GM18505 (cell line): Measurements from ENCODE around the gene RDX.

Source experiments
- ATAC-seq: cut with Tn5 transposase; IDR thresholded peaks from one replicate; pipeline ENCODE4 v1.9.1; 2021; ENCODE audit not compliant: unreplicated experiment
- POLR2A ChIP-seq: IDR thresholded peaks from 4 replicates; pipeline ENCODE4 v1.6.1; 2011; ENCODE audit warnings: borderline replicate concordance; ENCODE audit not compliant: insufficient read depth, insufficient read length; ENCODE audit errors: extremely low read depth

Gene RDX

GRCh38 chr11:110174645-110175310 is 121.6 kb downstream of the RDX start:
- ATAC-seq = no peak
- no peak for TF ChIP-seq POLR2A

- TF ChIP-seq POLR2A = no peak
- peak; percentile 75 for ATAC-seq
Measured at GRCh38 chr11:110173811-110174644, 122.4 kb downstream of the RDX start.

- no peak for TF ChIP-seq POLR2A
- no peak for ATAC-seq
Measured at GRCh38 chr11:110172468-110173065, 123.8 kb downstream of the RDX start.

- TF ChIP-seq POLR2A = no peak
- no peak for ATAC-seq
Measured at GRCh38 chr11:110169738-110170137, 126.7 kb downstream of the RDX start.

- no peak for TF ChIP-seq POLR2A
- no peak for ATAC-seq
Measured at GRCh38 chr11:110168033-110168803, 128.2 kb downstream of the RDX start.

- TF ChIP-seq POLR2A = no peak
- ATAC-seq = no peak
Measured at GRCh38 chr11:110165039-110165925, 131.1 kb downstream of the RDX start.

- no peak for ATAC-seq
- TF ChIP-seq POLR2A = no peak
Measured at GRCh38 chr11:110162216-110162615, 134.2 kb downstream of the RDX start.

- ATAC-seq = no peak
- no peak for TF ChIP-seq POLR2A
Measured at GRCh38 chr11:110161061-110161460, 135.4 kb downstream of the RDX start.

GRCh38 chr11:110160437-110160836 is 136.0 kb downstream of the RDX start:
- no peak for TF ChIP-seq POLR2A
- no peak for ATAC-seq

- TF ChIP-seq POLR2A = no peak
- no peak for ATAC-seq
Measured at GRCh38 chr11:110160016-110160415, 136.4 kb downstream of the RDX start.

GRCh38 chr11:110159476-110159875 is 136.9 kb downstream of the RDX start:
- ATAC-seq = no peak
- no peak for TF ChIP-seq POLR2A
